Common myeloid progenitor, CD34-positive (primary cell): ENCODE measurements around the gene POLR2H.

Experiments used
- CTCF ChIA-PET: fragments of 350-600 bp; sonication (Branson Sonifier 250); formaldehyde crosslinking; loops from one replicate; lab custom pipeline; 2021; ENCODE audit warnings: antibody characterized with exemption; lab: Charles Lee
- POLR2A ChIA-PET: fragments of 350-600 bp; sonication (Branson Sonifier 250); formaldehyde crosslinking; loops from one replicate; lab custom pipeline; 2021; ENCODE audit warnings: antibody characterized with exemption; lab: Charles Lee
- DNase-seq, 3 donors: peaks; one replicate each; pipeline versions ENCODE4 v3.0.0 to v3.0.0-alpha.2; 2013
- H3K27ac ChIP-seq, 2 experiments: 1 replicate in 1 of 2; 2 replicates in 1 of 2; pipeline ENCODE4 v1.7.0; 2013; ENCODE audit warnings: inconsistent platforms in 2 of 2, low read length in 2 of 2, mild to moderate bottlenecking in 2 of 2, low read depth in 1 of 2, moderate library complexity in 1 of 2; ENCODE audit not compliant: severe bottlenecking in 2 of 2, insufficient read depth in 1 of 2, poor library complexity in 1 of 2
- H3K27me3 ChIP-seq, 5 experiments: replicated peaks in 2 of 5; 1 replicate in 3 of 5; 2 replicates in 2 of 5; pipeline versions ENCODE4 v1.6.1 to v1.7.0; 2013; ENCODE audit warnings: low read length in 4 of 5, mild to moderate bottlenecking in 2 of 5, moderate library complexity in 2 of 5, inconsistent platforms in 1 of 5; ENCODE audit not compliant: insufficient read depth in 5 of 5, control insufficient read depth in 4 of 5
- H3K36me3 ChIP-seq, 4 experiments: 1 replicate in 2 of 4; 2 replicates in 2 of 4; pipeline versions ENCODE4 v1.6.1 to v1.7.0; 2013; ENCODE audit warnings: low read length in 3 of 4, control low read depth in 1 of 4, mild to moderate bottlenecking in 1 of 4; ENCODE audit not compliant: control insufficient read depth in 4 of 4, insufficient read depth in 4 of 4
- H3K4me1 ChIP-seq, 4 experiments: 1 replicate in 3 of 4; 2 replicates in 1 of 4; pipeline versions ENCODE4 v1.6.1 to v1.7.1; 2013; ENCODE audit warnings: low read length in 3 of 4, mild to moderate bottlenecking in 3 of 4, control low read depth in 1 of 4, inconsistent platforms in 1 of 4, moderate library complexity in 1 of 4; ENCODE audit not compliant: control insufficient read depth in 4 of 4, insufficient read depth in 4 of 4; ENCODE audit errors: control extremely low read depth in 1 of 4
- H3K4me3 ChIP-seq, 7 experiments: 1 replicate in 4 of 7; 2 replicates in 3 of 7; pipeline versions ENCODE4 v1.5.1 to v1.7.0; 2013; ENCODE audit warnings: mild to moderate bottlenecking in 7 of 7, low read length in 6 of 7, moderate library complexity in 6 of 7, inconsistent platforms in 2 of 7, low read depth in 2 of 7, control low read depth in 1 of 7; ENCODE audit not compliant: insufficient read depth in 4 of 7, control insufficient read depth in 1 of 7; ENCODE audit errors: extremely low read depth in 1 of 7
- H3K9me3 ChIP-seq, 5 experiments: 1 replicate in 4 of 5; 2 replicates in 1 of 5; pipeline versions ENCODE4 v1.6.1 to v1.7.1; 2013; ENCODE audit warnings: low read length in 4 of 5, mild to moderate bottlenecking in 2 of 5, inconsistent platforms in 1 of 5, low read depth in 1 of 5, moderate library complexity in 1 of 5; ENCODE audit not compliant: control insufficient read depth in 4 of 5, insufficient read depth in 2 of 5; ENCODE audit errors: control extremely low read depth in 1 of 5
- WGBS: methylation state at CpG from one replicate; pipeline ENCODE4 v1.1.5; 2013; ENCODE audit not compliant: insufficient coverage; 5-methylcytosine and 5-hydroxymethylcytosine counted together

Gene POLR2H

DNA sequence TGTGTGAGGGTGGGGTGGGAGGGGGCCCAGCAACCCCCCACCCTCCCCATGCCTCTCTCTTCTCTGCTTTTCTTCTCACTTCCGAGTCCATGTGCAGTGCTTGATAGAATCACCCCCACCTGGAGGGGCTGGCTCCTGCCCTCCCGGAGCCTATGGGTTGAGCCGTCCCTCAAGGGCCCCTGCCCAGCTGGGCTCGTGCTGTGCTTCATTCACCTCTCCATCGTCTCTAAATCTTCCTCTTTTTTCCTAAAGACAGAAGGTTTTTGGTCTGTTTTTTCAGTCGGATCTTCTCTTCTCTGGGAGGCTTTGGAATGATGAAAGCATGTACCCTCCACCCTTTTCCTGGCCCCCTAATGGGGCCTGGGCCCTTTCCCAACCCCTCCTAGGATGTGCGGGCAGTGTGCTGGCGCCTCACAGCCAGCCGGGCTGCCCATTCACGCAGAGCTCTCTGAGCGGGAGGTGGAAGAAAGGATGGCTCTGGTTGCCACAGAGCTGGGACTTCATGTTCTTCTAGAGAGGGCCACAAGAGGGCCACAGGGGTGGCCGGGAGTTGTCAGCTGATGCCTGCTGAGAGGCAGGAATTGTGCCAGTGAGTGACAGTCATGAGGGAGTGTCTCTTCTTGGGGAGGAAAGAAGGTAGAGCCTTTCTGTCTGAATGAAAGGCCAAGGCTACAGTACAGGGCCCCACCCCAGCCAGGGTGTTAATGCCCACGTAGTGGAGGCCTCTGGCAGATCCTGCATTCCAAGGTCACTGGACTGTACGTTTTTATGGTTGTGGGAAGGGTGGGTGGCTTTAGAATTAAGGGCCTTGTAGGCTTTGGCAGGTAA lies 16.0 kb upstream of the POLR2H start:
- ChIA-PET CTCF (interaction anchor here (1.3 to 2.7 kb wide), 6 partner anchors 9 to 186 kb away, joined by 3 to 12 read pairs (median 8); no protein-coding TSS in a partner anchor), POLR2A (no interaction called here)
- Histone ChIP-seq H3K36me3 (peaks cover 0 to 15% (median 5%) of the 10 kb centered on the region in 4 experiments), H3K4me1 (peaks cover 0 to 30% (median 11%) of the 10 kb centered on the region in 4 experiments), H3K4me3 (no peak overlapping the region), H3K27me3 (no peaks in the 10 kb centered on the region), H3K27ac (no peak overlapping the region), H3K9me3 (no peaks in the 10 kb centered on the region)
- WGBS, result 80% methylated on average over 13 of the region's 14 CpGs
- DNase-seq, result peak in 2 of 3 donors; percentile 57 to 70

DNA sequence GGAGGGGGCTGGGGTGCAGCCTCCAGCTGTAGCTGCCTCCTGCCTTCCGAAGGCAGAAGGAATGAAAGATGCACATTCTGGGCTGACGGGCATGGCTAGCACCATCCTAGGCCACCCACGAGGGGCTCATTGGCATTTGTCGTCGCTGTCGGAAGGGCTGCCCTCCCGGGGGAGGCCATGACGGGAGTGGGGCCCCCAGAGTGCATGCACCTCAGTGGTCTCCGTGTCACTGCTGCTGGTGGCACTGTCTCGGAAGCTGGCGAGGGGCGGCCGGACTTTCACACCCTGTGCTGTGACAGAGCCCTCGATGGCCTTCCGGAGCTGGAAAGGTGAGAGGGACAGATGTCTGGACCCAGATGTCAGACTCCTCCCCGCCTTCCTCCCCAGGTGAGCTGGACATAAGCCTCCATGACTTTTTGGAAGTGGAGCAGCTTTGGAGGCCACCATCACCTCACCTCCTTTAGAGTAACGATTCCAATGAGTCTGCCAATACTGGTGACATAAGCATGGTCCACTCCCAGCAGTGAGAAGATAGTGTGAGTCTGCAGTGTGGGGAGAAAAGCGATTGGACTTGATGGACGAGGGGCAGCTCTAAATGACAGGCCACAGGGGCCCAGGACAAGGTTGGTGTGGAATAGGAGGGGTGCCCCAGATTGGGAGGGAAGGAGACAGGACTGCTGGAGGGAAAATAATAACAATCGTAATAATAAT lies 14.9 kb upstream of the POLR2H start:
- DNase-seq, result no peak
- POLR2A ChIA-PET, result no interaction called here
- Histone ChIP-seq H3K4me3 (no peak overlapping the region), H3K9me3 (no peaks in the 10 kb centered on the region), H3K27ac (peak overlapping the region in 1 of 2 experiments; percentile 67), H3K36me3 (peaks cover 0 to 15% (median 6%) of the 10 kb centered on the region in 4 experiments), H3K27me3 (no peaks in the 10 kb centered on the region), H3K4me1 (peaks cover 0 to 23% (median 10%) of the 10 kb centered on the region in 4 experiments)
- CTCF ChIA-PET, result interaction anchor here (0.8 to 2.7 kb wide), 7 partner anchors 8 to 185 kb away, joined by 3 to 9 read pairs (median 5); no protein-coding TSS in a partner anchor
- WGBS, result 96% methylated on average over 18 of the region's 20 CpGs

DNA sequence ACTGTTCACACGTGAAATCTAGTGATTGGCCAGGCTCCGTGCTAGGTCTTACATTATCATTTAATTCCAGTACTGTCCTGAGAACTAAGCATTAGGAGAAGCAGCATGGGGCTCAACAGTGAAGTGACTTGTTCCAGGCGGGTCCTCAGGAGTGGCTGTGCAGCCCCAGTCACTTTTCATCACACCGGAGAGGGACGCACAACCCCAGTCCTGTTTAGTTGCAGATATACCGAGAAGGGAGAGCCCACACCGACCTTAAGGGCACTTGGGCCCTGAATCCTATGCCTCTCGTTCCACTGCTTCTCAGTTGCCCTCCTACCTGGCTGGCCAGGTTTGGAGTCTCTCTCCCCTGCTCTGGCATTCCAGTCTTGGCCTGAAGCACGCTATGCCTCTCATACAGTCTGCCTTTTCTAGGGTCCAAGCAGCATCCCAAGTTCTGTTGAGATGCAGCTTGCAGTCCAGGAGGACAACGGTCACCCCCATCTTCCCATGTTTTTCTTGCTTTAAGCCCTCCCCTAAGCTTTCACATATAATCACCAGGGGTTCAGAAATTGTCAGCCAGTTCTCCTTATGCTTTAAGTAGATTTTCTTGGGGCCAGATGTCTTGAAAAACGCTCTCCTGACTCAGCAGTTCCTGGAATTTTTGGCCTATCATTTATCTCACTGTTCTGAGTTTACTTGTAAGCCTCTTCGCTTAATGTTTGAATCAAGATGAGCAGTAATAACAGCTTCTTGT lies 14.0 kb upstream of the POLR2H start:
- DNase-seq, result peak in 2 of 3 donors; percentile 64 to 66
- POLR2A ChIA-PET, result no interaction called here
- Histone ChIP-seq H3K27me3 (no peaks in the 10 kb centered on the region), H3K9me3 (no peaks in the 10 kb centered on the region), H3K4me3 (no peak overlapping the region), H3K4me1 (peaks cover 0 to 23% (median 10%) of the 10 kb centered on the region in 4 experiments), H3K36me3 (peaks cover 0 to 14% (median 8%) of the 10 kb centered on the region in 4 experiments), H3K27ac (peak overlapping the region in 1 of 2 experiments; percentile 67)
- CTCF ChIA-PET, result interaction anchor here (0.8 to 2.7 kb wide), 7 partner anchors 8 to 194 kb away, joined by 3 to 13 read pairs (median 5); no protein-coding TSS in a partner anchor
- 78% methylated on average over 10 of the region's 12 CpGs for WGBS

DNA sequence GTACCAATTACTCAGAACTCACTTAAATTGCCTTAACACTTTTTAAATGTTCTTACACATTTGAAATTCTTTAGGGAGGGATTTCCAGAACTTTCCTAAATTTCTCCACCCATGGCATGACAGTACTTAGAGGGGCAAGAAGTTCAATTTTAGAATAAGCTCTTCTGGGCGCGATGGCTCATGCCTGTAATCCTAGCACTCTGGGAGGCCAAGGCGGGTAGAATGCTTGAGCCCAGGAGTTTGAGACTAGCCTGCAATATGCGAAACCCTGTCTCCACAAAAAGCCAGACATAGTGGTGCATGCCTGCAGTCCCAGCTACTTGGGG lies 13.5 kb upstream of the POLR2H start:
- ChIA-PET CTCF (interaction anchor here (1.2 to 2.5 kb wide), 7 partner anchors 10 to 194 kb away, joined by 3 to 13 read pairs (median 5); partner anchors contain the start of gene FAM131A), POLR2A (no interaction called here)
- H3K36me3 ChIP-seq, result peaks cover 0 to 12% (median 5%) of the 10 kb centered on the region in 4 experiments
- peaks cover 0 to 23% (median 10%) of the 10 kb centered on the region in 4 experiments for H3K4me1 ChIP-seq
- no peaks in the 10 kb centered on the region for H3K27me3 ChIP-seq
- WGBS, result 97% methylated on average over 4 of the region's 4 CpGs
- H3K4me3 ChIP-seq, result no peak overlapping the region
- H3K27ac ChIP-seq, result peak overlapping the region in 1 of 2 experiments; percentile 67
- DNase-seq, result no peak
- no peaks in the 10 kb centered on the region for H3K9me3 ChIP-seq

GRCh38 chr3:184349563-184350470 lies 11.7 kb upstream of the POLR2H start:
- peaks cover 0 to 23% (median 10%) of the 10 kb centered on the region in 4 experiments for H3K4me1 ChIP-seq
- ChIA-PET CTCF (interaction anchor here (1.0 to 2.5 kb wide), 8 partner anchors 7 to 192 kb away, joined by 3 to 13 read pairs (median 4); partner anchors contain the start of gene FAM131A), POLR2A (no interaction called here)
- H3K36me3 ChIP-seq, result peaks cover 0 to 12% (median 1%) of the 10 kb centered on the region in 4 experiments
- H3K27me3 ChIP-seq, result no peaks in the 10 kb centered on the region
- H3K9me3 ChIP-seq, result no peaks in the 10 kb centered on the region
- no peak overlapping the region for H3K4me3 ChIP-seq
- WGBS, result 98% methylated on average over 9 of the region's 10 CpGs
- DNase-seq, result no peak
- no peak overlapping the region for H3K27ac ChIP-seq

GRCh38 chr3:184350618-184351017 lies 10.9 kb upstream of the POLR2H start:
- Histone ChIP-seq H3K27me3 (no peaks in the 10 kb centered on the region), H3K27ac (no peak overlapping the region), H3K9me3 (no peaks in the 10 kb centered on the region), H3K36me3 (peaks cover 0 to 12% (median 1%) of the 10 kb centered on the region in 4 experiments), H3K4me1 (peaks cover 0 to 21% (median 10%) of the 10 kb centered on the region in 4 experiments), H3K4me3 (no peak overlapping the region)
- POLR2A ChIA-PET, result no interaction called here
- no peak for DNase-seq
- 100% methylated on average over 5 of the region's 6 CpGs for WGBS
- CTCF ChIA-PET, result interaction anchor here (0.6 to 2.0 kb wide), 4 partner anchors 8 to 21 kb away, joined by 3 to 4 read pairs (median 3); partner anchors contain the start of gene FAM131A
